SU-DHL-6 (cell line): Measurements from ENCODE around the gene STARD3.

Source experiments
- CTCF ChIP-seq: fragments of 200-600 bp; sonication (generic); IDR thresholded peaks from one replicate; pipeline ENCODE4 v1.5.1; 2017; ENCODE audit warnings: antibody characterized with exemption, mild to moderate bottlenecking, low read length, moderate library complexity; ENCODE audit not compliant: insufficient read depth, poor library complexity, severe bottlenecking
- EZH2phosphoT487 ChIP-seq: fragments of 200-600 bp; sonication (generic), shearing (Covaris generic); conservative IDR thresholded peaks from 2 replicates; pipeline ENCODE4 v1.6.1; 2018; ENCODE audit warnings: mild to moderate bottlenecking, antibody characterized with exemption, low read length, moderate library complexity, mixed read lengths

- TF ChIP-seq EZH2phosphoT487 (no peak), CTCF (no peak)
Observed at GRCh38 chr17:39667262-39667944, 30.5 kb downstream of the STARD3 start.
